ENCODE results near the gene SLC22A15.
A peak's percentile ranks its signal among the peaks of the same experiment; 100 is the strongest.
"Not testable (repeated sequence)": the region's sequence is repeated elsewhere in the genome, so short reads cannot be mapped to it uniquely, and the experiment has no call there.

The SLC22A15 gene

GRCh38 chr1:115980998-115981993 lies 5.0 kb downstream of the SLC22A15 start:
- DNase-seq (ENCODE audit: low read depth) = no peak

- no peak for DNase-seq (ENCODE audit: low read depth)
Measured at GRCh38 chr1:115982400-115982799, 6.1 kb downstream of the SLC22A15 start.

- DNase-seq (ENCODE audit: low read depth) = no peak
Measured at GRCh38 chr1:115983584-115983983, 7.3 kb downstream of the SLC22A15 start.

GRCh38 chr1:115987623-115988022 lies 11.3 kb downstream of the SLC22A15 start:
- no peak for DNase-seq (ENCODE audit: low read depth)

GRCh38 chr1:115988953-115989352 lies 12.6 kb downstream of the SLC22A15 start:
- no peak for DNase-seq (ENCODE audit: low read depth)

GRCh38 chr1:115989699-115990098 lies 13.4 kb downstream of the SLC22A15 start:
- DNase-seq (ENCODE audit: low read depth) = no peak

GRCh38 chr1:115991909-115992308 lies 15.6 kb downstream of the SLC22A15 start:
- DNase-seq (ENCODE audit: low read depth) = no peak

- DNase-seq (ENCODE audit: low read depth) = not testable (repeated sequence)
Measured at GRCh38 chr1:115997921-115998320, 21.6 kb downstream of the SLC22A15 start.

GRCh38 chr1:116001739-116002487 lies 25.6 kb downstream of the SLC22A15 start:
- no peak for DNase-seq (ENCODE audit: low read depth)

- DNase-seq (ENCODE audit: low read depth) = no peak
Measured at GRCh38 chr1:116002781-116003420, 26.6 kb downstream of the SLC22A15 start.

GRCh38 chr1:116003823-116004222 lies 27.5 kb downstream of the SLC22A15 start:
- no peak for DNase-seq (ENCODE audit: low read depth)

- DNase-seq (ENCODE audit: low read depth) = no peak
Measured at GRCh38 chr1:116006486-116006964, 30.2 kb downstream of the SLC22A15 start.

- DNase-seq (ENCODE audit: low read depth) = no peak
Measured at GRCh38 chr1:116008656-116009390, 32.5 kb downstream of the SLC22A15 start.

- no peak for DNase-seq (ENCODE audit: low read depth)
Measured at GRCh38 chr1:116012716-116013115, 36.4 kb downstream of the SLC22A15 start.

- no peak for DNase-seq (ENCODE audit: low read depth)
Measured at GRCh38 chr1:116015679-116016078, 39.4 kb downstream of the SLC22A15 start.

- no peak for DNase-seq (ENCODE audit: low read depth)
Measured at GRCh38 chr1:116018007-116018406, 41.7 kb downstream of the SLC22A15 start.

GRCh38 chr1:116019653-116020253 lies 43.4 kb downstream of the SLC22A15 start:
- no peak for DNase-seq (ENCODE audit: low read depth)

- peak; percentile 20 for DNase-seq (ENCODE audit: low read depth)
Measured at GRCh38 chr1:116020668-116021272, 44.5 kb downstream of the SLC22A15 start.

GRCh38 chr1:116024626-116025025 lies 48.3 kb downstream of the SLC22A15 start:
- DNase-seq (ENCODE audit: low read depth) = no peak

- DNase-seq (ENCODE audit: low read depth) = no peak
Measured at GRCh38 chr1:116026631-116027030, 50.3 kb downstream of the SLC22A15 start.

All from activated gamma-delta T cell treated with anti-CD3 and anti-CD28 coated beads, Interleukin-2, amount 50 U/mL, for 16 hours (primary cell).